Kasumi-1 (cell line): ENCODE measurements around the gene SGCG.
A peak's percentile ranks its signal among the peaks of the same experiment; 100 is the strongest.
"Not testable (repeated sequence)": the region's sequence is repeated elsewhere in the genome, so short reads cannot be mapped to it uniquely, and the experiment has no call there.

Experiments used
- DNase-seq, 2 experiments: peaks; one replicate each; lab custom pipeline; 2025; lab: John Stamatoyannopoulos, UW

Gene SGCG, protein sequence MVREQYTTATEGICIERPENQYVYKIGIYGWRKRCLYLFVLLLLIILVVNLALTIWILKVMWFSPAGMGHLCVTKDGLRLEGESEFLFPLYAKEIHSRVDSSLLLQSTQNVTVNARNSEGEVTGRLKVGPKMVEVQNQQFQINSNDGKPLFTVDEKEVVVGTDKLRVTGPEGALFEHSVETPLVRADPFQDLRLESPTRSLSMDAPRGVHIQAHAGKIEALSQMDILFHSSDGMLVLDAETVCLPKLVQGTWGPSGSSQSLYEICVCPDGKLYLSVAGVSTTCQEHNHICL

DNA sequence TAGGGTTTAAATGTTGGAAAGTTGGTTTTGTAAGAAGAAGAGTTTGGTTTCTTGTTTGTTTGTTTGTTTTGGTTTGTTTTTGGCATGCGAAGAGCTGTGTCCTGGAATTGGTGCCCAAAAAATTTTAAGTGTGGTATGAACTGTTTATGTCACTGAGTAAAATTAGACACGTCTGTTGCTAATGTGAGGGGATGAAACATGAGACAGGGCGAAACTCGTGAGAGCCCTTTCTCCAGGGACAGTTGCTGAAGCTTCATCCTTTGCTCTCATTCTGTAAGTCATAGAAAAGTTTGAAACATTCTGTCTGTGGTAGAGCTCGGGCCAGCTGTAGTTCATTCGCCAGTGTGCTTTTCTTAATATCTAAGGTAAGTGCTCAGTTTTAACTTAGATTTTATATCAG, at the start of gene SGCG:
Gene SGCG (plus strand): TSS at position 269 of the 400 bp plus-strand sequence. CDS start 22,716 bp downstream, outside the sequence.
- DNase-seq, result no peak

DNA sequence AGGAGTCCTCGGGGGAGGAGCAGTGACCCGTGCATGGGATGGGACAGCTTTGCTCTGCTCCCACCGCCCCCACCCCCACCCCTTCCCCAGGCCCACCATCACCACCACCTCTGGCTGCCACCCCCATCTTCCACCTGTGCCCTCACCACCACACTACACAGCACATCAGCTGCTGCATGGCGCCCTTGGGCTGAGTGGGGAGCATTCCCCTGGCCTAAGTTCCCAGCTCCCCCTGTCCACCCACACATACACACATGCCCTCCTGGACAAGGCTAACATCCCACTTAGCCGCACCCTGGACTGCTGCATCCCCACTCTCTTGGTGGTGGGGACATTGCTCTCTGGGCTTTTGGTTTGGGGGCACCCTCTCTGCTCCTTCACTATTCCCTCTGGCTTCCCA, 46.2 kb upstream of the SGCG start:
- DNase-seq, result no peak

DNA sequence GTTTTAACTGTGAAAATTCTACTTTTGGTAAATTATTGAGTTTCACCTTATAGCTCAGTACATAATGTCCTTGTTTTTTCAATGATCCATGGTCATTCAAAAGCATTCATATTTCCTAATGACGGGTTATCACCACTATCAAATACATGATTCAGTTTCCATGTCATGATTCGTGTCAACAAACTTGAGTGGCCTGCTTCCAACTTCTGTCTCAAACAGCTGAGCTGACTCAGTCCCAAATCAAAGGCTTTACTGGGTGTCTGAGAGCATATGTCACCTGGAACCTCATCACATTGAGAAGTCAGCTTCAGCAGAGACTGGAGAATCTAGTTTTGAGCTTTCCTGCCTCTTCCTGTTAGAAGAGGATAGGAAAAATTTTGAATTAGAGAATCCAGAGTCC, 40.3 kb upstream of the SGCG start:
- no peak for DNase-seq

DNA sequence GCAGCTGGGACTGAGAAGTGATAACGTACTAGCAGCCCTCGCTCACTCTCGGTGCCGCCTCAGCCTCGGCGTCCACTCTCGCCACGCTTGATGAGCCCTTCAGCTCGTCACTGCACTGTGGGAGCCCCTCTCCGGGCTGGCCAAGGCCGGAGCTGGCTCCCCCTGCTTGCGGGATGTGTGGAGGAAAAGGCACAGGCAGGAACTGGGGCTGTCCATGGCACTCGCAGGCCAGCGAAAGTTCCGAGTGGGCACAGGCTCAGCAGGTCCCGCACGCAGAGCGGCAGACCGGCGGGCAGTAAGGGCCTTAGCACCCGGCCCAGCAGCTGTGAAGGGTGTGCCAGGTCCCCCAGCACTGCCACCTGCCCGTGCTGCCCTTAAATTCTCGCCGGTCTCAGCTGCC, 38.8 kb upstream of the SGCG start:
- DNase-seq, result no peak

DNA sequence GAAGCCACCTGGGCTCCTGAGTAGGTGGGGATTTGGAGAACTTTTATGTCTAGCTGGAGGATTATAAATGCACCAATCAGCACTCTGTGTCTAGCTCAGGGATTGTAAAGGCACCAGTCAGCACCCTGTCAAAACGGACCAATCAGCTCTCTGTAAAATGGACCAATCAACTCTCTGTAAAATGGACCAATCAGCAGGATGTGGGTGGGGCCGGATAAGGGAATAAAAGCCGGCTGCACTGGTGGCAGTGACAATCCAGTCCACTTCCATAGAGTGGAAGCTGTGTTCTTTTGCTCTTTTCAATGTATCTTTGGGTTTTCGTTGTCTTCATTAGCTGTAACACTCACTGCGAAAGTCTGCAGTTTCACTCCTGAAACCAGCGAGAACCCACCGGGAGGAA, 38.2 kb upstream of the SGCG start:
- not testable (repeated sequence) for DNase-seq

DNA sequence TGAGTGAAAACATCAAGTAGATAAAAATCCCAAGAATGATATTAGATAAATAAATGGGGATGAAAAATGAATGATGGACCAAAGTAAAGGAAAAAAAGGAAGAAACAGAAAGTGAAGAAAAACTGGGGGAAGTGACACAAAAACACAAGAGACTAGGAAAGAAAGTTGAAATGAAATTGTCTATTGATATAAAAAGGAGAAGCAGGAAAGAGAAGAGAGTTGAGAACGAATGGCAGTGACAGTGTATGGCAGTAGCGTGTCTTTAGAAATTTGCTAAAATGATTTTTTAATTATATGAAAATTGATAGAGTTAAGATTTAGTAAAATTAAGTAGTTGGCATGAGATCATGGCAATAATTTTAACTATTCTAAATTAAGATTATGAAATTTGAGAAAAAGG, 36.3 kb upstream of the SGCG start:
- no peak for DNase-seq

DNA sequence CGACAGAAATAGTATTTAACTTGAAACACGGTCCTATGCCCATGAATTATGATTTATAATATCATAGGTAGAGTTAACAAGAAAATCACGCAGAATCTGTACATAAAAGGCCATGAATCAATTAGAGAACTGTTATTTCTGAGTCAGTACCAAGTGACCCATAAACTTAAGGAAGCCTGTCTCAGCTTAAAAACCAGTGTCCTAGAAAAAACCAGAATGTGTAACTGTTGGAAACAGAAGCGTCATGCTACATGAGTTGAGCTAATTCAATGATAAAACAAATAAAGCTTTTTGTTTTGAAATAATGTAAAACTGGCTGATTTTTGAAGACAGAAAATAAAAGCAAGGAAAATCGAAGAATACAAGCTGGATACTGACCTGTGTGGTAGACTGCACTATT, 34.8 kb upstream of the SGCG start:
- no peak for DNase-seq

DNA sequence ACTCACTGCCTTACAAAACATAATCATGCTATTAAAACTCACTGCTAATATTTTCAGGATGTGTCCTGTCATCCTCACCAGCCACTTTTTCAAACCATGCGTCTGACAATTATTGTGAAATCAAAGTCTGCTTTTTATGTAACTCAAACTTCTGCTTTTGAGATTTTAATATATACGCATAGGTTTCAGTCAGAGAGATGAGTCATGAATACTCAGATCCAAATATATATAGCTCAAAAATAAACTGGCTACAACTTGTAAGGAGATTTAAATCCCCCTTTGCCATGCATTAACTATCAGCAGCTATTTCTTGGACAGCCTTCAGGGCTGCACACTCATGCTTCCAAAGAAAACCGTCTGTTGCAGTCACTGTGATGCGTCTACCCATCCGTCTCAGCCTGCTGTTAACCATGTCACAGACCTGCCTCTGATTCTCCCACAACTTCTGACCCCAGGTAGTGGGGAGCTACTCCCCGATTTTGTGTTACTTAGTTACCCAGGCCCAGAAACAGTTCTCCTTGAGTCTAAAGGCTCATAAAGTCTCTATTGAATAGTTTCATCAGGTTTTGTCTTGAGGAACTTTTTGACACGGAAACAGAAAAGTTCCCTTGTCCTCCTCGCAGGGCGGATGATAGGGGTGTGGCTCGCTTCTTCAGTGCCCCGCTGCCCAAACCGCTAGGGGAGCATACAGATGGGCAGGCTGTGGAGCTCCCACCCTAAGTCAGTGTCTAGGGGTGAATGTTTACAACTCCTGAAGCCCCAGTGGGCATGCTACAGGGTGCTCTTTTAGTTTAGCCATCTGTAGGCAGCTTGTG, 33.8 kb upstream of the SGCG start:
- peak; percentile 46 to 57 for DNase-seq

DNA sequence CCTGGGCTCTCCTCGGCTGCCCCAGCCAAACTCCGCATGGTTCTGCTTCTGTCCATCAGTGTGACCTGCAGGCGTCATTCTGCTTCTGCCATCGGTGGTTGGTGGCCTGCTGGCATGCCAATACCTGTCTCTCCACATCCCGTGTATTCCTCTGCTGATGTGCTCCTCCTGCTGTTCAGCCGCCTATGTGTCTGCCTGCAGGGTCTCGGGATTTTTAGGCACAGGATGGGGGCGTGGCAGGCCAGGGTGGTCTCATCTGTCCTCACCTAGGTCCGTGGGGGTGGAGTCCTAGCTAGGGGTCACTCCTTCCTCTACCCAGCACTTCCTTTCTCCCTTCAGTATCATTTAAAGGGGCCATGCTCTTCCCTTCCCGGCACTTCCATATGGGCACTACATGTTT, 33.0 kb upstream of the SGCG start:
- no peak for DNase-seq

DNA sequence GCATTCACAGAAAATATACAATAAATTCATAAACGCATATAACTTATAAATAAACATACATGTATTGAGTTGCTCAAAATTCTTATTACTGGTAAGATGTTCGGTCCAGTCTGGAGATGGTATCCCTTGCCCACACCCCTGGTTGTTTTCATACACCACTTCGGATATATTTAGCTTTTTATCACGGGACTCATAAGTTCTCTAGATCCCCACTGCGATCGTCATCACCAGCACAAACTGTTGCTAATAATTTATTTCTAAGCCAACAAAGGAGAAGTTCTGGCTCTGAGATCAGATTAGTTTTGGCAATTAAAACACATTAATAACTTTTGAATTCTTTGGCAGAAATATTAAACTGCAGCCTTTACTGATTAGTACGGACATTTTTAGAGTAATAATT, 23.0 kb upstream of the SGCG start:
- DNase-seq, result no peak

DNA sequence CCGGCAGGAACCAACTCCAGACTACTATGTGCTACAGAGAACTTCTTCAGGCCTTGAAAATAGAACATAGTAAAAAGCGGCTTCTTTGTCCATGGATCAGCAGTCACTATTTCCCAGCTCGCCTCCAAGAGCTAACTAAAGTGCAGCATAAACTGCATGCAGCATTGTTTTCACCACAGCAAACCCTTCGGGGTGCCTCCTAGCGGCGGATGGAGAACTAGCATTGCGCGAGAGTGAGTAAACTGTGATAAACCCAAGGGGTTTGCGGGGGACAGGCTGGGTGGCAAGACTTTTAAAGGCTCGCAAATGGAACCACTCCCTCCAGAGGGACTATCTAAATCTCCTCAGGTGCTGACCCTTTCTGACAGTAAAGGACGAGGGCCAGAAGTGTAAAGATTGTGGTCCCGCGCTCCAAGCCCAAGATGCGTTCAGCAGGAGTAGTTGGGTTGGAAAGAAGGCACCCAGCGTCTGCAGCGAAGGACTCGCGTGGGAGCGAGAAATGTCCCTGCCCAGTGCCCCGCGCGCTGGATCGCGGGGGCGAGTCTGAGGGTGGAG, 21.5 kb upstream of the SGCG start:
- no peak for DNase-seq

DNA sequence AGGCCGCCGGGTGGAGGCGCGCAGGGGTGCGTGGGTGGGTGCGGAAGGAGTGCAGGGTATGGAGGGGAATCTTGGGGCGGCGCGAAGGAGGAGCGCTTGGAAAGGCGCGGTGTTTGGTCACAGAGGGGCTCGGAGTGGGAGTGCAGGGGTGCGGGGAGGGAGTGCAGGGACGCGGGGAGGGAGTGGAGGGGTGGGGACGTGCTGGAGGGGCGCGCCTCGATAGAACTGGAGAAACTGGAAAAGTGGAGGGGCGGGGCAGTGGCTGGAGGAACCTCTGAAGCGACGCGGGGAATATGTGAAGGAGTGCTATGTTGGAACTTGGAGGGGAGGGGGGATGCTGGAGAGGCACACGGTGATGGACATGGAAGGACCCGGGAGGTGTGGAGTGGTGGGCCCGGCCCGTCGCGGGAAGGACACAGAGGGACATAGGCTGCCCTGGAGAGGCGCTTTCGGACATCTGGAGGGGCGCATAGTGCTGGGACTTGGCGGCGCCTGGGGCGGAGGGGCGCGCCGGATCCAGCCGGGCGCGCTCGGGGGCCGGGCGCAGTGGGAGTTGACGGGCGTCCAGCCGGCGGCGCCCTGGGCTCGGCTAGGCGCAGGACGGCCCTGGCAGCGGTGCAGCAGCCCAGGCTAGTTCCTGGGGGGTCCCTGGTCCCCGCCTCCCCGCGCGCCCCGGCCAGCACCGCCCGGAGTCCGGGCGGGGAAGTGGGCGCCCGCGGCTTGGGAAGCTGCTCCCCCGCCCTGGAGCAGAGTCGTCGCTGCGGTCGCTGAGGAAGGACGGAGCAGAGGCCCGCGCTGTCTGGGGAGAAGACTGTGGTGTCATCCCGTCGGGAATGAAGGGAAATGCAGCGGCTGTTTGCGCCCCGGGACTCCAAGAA, 20.8 kb upstream of the SGCG start:
- DNase-seq, result no peak

DNA sequence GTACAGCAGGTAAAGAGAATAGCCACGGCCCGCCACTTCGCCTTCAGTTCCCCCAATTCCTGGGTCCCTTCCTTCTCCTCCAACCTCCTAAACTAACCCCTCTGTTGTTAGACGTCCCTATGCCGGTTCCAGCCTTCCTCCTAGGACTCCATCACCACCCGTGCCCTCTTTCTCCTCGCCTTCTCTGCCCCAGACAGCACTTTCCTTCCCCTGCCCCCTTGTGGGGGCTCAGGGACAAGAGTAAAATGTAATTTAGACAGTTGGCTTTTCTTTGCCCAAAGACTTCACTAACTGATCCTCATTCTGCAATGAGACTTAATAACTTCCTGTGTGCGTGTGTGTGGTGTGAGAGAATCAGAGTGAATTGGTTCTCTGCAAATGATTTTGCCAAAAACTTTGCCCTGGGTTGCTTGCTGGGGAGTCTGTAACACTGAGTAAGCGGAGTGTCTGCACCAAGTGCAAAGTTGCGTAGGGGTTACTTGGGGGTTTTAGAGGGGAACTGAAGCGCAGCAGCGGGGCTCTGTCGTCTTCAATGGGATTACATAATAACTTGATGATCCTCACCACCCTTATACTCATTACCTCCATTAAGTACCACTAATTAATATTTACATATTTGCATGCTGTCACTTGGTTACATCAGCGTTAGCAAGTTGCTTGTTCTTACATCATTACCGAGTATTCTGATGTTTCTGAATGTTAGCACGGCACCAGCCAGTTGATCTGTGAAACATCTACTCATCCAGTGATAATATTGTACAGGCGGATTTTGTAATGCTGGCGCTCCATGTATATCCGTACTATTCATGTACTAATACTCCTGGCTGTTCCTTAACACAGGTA, 19.9 kb upstream of the SGCG start:
- no peak for DNase-seq

DNA sequence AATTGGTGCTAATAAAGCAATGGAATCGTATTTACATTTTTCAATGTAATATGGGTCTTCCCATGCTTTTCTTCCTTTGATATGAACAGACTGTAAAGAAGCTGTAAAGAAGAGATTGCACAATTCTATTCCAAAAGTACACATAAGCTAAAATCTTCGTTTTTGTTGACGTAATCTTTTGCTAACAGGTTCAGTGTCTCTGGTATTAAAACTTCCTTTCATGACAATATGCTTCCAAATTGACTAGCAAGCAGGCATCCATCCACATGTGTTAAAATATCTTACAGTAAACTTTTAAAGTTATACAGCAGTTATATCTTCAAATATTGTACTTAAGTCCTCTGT, 19.3 kb upstream of the SGCG start:
- no peak for DNase-seq

DNA sequence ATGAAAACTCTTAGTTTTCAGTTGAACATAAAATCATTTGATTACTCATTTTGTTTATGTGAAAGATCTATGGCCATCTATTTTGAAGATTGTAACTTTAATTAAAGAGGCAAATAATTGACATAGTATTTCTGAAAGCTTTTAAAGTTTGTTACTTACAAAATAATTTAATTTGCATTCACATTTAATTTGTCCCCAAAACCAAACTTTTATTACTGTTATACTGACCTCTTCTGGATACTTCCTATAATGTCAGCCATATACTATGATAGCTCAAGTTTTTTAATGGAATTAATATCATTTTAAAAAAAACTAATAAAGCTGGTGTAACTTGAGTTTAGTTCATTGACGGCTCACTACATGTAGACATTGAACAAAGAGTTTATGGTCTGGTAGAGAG, 4.9 kb upstream of the SGCG start:
- DNase-seq, result peak; percentile 1

DNA sequence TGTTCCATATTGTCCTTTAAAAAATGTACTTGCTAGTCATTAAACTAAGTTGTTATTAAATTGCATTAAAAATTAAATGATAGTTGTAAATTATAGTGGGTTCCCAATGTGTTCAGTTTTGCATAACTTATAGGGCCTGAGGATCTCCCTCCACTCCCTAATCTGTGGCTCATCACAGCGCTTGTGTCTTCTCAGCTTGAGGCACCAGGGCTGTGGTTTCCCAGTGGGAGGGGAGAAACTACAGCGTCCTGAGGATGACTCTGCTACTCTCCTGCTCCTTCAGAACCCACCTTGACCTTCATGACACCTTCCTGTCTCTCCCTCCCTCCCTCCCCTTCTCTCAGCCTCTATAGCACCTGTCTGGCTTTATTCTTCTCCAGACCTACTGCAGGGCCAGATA, 1.4 kb downstream of the SGCG start:
- no peak for DNase-seq

DNA sequence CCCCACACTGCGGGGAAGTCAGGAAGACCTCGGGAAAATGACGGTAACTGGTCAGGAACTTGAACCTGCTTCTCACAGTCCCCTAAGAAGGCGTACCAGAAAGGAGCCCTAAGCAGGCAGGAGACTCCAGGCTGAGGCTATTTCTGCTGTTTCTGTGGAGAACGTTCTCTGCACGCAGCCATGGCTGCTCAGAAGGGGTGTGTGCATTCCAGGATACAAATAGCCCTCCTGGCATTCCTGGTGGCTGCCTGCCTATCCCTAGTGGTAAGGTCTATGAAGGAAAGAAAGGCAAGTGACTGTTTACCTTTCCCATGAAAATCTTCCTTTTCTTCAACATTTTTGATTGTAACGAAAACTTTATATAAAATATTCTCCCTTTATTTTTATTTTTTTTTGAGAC, 2.5 kb downstream of the SGCG start:
- no peak for DNase-seq

DNA sequence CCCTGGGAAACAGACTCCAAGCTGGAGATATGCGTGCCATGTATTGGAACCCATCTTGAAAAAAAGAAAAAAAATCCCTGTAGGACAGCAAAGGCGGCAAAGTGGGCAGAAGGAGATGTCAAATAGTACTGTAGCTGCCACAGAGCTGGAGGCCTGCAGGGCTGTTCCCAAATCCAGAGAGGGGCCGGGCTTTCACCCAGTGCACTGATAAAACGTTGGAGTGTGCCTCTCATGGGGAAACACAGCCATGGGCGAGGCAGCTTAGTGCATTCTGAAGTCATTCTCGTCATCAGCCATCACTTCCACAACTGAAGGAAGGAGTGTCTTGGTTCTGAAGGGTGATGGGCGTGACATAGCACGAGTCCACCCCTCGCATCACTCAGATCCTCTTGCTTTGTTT, 4.8 kb downstream of the SGCG start:
- DNase-seq, result no peak

DNA sequence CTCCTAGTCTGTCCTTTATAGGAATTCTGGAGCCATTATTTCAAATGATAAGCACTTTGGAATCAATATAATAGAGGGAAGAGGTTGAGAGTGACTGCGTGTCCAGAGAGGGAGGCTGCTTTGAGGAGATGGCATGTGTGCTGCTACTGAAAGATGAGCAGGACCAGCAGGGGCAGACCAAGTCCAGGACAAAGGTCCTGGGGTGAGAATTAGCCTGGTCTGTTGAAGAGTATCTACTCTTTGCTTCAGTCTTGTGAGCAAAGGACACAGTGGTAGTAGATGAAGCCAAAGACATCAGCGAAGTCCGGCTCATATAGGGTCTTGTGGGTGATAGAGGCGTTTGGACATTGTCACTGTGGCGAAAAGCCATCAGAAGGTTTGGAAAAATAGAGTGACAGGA, 21.1 kb downstream of the SGCG start:
- no peak for DNase-seq

DNA sequence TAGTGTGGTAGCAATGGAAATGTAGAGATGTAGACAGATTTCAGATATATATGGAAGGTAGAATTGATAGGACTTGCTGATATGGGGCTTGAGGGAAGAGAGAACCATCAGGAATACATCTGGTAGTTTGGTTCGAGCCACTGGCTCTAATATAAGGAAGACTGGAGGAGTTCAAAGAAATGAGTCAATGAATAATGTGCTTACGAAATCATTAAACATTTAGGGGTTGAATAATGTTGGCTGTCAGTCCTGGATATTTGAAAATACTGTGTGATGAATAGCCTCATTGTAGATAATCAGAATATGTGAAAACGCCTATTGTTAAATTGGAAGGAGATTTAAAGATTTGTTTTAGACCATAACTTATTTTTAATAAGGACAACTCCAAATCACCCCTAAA, 21.6 kb downstream of the SGCG start:
- DNase-seq, result no peak

DNA sequence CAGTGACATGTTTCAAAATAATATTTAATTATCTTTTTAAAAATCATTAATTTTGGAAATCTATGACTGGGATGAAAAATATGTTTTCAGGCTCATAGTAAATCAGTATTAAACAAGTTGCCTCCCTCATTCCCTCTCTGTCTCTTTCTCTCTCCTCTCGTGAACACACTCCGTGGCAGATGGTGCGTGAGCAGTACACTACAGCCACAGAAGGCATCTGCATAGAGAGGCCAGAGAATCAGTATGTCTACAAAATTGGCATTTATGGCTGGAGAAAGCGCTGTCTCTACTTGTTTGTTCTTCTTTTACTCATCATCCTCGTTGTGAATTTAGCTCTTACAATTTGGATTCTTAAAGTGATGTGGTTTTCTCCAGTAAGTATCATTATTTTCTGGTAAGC, 22.7 kb downstream of the SGCG start:
- no peak for DNase-seq

DNA sequence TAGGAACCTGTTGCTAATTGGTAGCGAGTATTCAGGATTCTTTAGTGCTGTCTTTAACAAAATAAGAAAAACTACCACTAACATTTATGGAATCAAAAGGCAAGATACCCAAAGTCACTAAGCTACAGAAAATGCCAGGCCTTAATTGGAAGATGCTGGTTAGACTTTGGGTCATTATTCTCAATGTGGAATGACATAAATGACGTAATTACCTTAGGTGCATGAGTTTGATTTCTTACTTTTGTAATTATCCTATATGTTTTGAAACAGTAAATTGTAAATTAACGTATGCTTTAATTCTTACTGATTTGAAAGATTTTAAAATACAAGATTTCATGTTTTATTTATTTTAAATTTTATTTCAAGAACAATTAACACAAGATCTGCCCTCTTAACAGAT, 25.0 kb downstream of the SGCG start:
- DNase-seq, result no peak
